Anterior cingulate cortex (tissue), 58 donors: ENCODE data around the gene FILIP1L.
A peak's percentile ranks its signal among the peaks of the same experiment; 100 is the strongest.

ENCODE experiments used
- DNase-seq, 58 donors: peaks; one replicate each; lab custom pipeline; 2025; lab: John Stamatoyannopoulos, UW

Gene FILIP1L

GRCh38 chr3:99877031-99877579 is 237.2 kb downstream of the FILIP1L start:
- no peak for DNase-seq

- peak in 56 of 58 donors; percentile 1 to 76 (median 44) for DNase-seq
Observed at GRCh38 chr3:99875929-99876841, 238.1 kb downstream of the FILIP1L start.

GRCh38 chr3:99875581-99875928 is 238.7 kb downstream of the FILIP1L start:
- no peak for DNase-seq

GRCh38 chr3:99874237-99875002 is 239.9 kb downstream of the FILIP1L start:
- no peak for DNase-seq

GRCh38 chr3:99873269-99874102 is 240.8 kb downstream of the FILIP1L start:
- DNase-seq, result no peak

GRCh38 chr3:99872923-99873254 is 241.4 kb downstream of the FILIP1L start:
- no peak for DNase-seq

GRCh38 chr3:99871231-99872045 is 242.9 kb downstream of the FILIP1L start:
- DNase-seq, result no peak

GRCh38 chr3:99870712-99871111 is 243.6 kb downstream of the FILIP1L start:
- no peak for DNase-seq

GRCh38 chr3:99869621-99870020 is 244.7 kb downstream of the FILIP1L start:
- DNase-seq, result no peak

GRCh38 chr3:99868311-99868646 is 246.0 kb downstream of the FILIP1L start:
- DNase-seq, result peak in 2 of 58 donors; percentile 2 to 13

- DNase-seq, result no peak
Observed at GRCh38 chr3:99867594-99868310, 246.5 kb downstream of the FILIP1L start.

- DNase-seq, result no peak
Observed at GRCh38 chr3:99866261-99866761, 248.0 kb downstream of the FILIP1L start.

- DNase-seq, result no peak
Observed at GRCh38 chr3:99865321-99865720, 249.0 kb downstream of the FILIP1L start.

GRCh38 chr3:99864289-99864688 is 250.0 kb downstream of the FILIP1L start:
- no peak for DNase-seq

- DNase-seq, result no peak
Observed at GRCh38 chr3:99863588-99863987, 250.7 kb downstream of the FILIP1L start.

- no peak for DNase-seq
Observed at GRCh38 chr3:99863002-99863401, 251.3 kb downstream of the FILIP1L start.

GRCh38 chr3:99862208-99862607 is 252.1 kb downstream of the FILIP1L start:
- DNase-seq, result no peak

GRCh38 chr3:99861216-99861615 is 253.1 kb downstream of the FILIP1L start:
- no peak for DNase-seq

- DNase-seq, result no peak
Observed at GRCh38 chr3:99859825-99860224, 254.5 kb downstream of the FILIP1L start.
